GM21526 (cell line): Measurements from ENCODE around the gene MATN3.
A peak's percentile ranks its signal among the peaks of the same experiment; 100 is the strongest.

Experiments
- ATAC-seq: cut with Tn5 transposase; IDR thresholded peaks from one replicate; pipeline ENCODE4 v1.9.1; 2021; ENCODE audit warnings: moderate library complexity; ENCODE audit not compliant: unreplicated experiment, low FRiP score

MATN3 gene

DNA sequence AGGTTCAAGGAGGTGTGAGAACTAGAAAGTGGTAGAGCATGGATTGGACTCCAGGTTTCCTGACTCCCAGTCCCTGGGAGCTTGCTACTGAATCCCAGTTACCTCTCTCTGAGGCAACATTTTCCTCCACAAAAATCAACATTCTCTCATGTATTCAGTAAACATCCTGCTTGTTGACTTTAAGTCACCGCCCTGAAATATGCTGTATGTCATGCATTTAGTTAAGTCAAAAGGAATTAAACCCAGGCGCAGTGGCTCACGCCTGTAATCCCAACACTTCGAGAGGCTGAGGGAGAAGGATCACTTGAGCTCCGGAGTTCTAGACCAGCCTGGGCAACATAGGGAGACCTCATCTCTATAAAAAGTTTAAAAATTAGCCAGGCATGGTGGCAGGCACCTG is 3.8 kb downstream of the MATN3 start:
- no peak for ATAC-seq

DNA sequence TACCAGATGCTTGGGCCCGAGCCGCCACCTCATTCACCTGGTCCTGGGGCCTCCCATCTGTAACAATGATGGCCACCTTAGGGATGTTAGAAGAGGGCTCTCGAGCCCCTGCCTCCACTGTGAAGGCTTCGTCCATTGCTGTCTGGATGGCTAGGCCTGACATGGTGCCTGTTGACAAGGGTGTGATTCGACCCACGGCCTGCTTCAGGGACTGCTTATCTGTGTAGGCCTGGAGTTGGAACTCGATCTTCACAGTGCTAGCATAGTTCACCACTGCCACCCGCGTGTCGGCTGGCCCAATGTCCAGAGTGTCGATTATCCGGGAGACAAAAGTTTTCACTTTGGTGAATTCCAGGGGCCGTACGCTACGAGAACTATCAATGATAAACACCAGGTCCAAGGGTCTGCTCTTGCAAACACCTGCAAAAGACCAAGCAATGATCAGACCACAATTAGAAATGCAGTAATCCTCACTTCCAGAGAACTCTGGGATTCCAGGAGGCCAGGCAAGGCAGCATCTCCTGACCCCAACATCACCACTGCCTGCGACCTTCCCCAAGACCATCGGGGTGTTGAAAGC is 6.5 kb downstream of the MATN3 start:
- ATAC-seq, result no peak

GRCh38 chr2:20005067-20005627 is 7.3 kb downstream of the MATN3 start:
- no peak for ATAC-seq

GRCh38 chr2:20001361-20001863 is 11.1 kb downstream of the MATN3 start:
- ATAC-seq, result no peak

GRCh38 chr2:19993731-19994130 is 18.7 kb downstream of the MATN3 start:
- no peak for ATAC-seq

- ATAC-seq, result no peak
Measured at GRCh38 chr2:19991895-19992294, 20.6 kb downstream of the MATN3 start.

GRCh38 chr2:19990416-19990728 is 22.1 kb downstream of the MATN3 start:
- ATAC-seq, result no peak

DNA sequence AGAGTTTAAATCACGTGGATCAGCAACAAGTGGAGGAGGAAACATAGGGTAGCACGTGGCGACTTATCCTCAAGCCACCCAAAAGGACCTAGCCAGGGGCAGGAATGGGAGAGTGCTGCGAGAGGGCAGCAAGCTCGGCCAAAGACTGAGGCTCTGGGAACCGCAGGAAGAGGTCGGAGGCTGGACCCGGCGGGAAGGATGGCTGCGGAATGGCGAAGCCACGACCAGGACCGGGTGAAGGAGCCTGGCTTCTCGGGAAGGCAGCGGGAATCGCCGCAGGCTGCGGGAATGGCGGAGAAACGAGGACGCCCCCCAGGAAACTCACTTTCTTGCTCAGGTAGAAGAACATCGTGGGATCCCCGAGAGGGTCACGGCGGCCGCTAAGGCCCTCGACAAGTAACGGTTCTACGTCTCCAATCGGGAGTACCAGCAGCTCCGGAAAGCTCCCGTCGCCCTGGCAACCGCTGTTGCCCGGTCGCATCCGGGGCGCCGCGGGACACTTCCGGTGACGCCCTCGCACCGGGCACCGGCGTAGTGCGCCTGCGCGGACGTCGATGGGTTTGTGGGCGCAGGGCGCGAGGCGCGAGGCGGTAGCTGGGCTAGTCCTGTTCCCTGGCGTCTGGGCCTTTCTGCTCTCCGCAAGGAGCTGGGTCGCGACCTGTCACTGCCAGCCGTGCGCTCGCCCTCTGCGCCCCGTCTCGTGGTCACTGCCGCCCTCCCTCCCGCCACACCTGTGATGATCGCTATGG is 22.6 kb downstream of the MATN3 start, which contains the start of gene WDR35:
Gene WDR35 (minus strand): TSS at position 439 of the 749 bp plus-strand sequence. CDS start 90 bp downstream, at position 349.
- peak; percentile 94 for ATAC-seq

DNA sequence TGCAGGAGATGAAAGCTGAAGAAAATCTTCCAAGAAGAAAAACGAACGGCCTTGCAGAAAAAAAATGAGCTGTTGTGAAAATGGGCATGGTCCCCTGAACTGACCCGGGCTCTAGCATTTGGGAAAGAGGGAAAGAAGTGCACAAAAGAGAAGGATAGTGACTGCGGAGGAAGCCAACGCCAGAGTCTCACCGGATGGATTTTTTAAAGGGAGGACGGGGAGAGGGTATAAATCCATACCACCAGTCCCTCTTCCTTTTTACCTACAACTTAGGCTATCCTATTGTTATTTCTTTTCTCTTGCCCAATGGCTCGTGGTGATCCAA is 23.2 kb downstream of the MATN3 start:
- no peak for ATAC-seq

DNA sequence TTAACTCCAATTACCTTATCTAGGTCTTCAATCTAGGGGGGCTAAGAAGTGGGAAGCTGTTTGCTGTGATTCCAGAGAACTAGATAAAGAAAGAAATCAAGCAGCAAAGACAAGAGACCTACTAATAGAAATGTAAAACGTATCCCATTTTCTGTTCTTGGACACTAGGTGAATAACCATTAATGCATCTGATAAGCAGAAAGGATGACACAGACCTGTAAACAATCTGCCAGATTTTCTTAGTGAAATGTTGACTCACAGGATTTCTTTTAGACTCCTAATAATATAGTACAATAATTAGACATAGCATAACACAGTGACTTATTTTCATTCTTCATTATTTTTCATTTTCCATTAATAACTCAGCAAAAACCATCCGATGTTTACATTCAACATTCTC is 23.9 kb downstream of the MATN3 start:
- no peak for ATAC-seq

- ATAC-seq, result peak; percentile 75
Measured at GRCh38 chr2:19987936-19988335, 24.5 kb downstream of the MATN3 start.

DNA sequence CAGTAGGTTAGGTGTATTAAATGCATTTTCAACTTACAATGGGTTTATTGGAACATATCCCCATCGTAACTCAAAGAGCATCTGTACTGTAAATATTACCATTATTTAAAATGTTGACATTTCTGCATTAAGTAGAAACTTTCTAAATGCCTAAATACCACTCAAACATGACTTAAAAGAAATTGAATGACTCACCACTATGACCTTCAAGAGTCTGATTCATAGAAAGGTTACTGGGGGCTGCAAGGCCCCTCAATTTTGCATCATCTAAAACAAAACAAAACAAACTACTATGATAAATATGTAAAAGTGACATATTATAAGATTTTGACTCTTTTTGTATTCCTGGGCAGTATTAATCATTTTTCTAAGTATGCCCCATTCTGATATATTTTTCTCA is 30.2 kb downstream of the MATN3 start:
- ATAC-seq, result no peak

- no peak for ATAC-seq
Measured at GRCh38 chr2:19979932-19980331, 32.5 kb downstream of the MATN3 start.

DNA sequence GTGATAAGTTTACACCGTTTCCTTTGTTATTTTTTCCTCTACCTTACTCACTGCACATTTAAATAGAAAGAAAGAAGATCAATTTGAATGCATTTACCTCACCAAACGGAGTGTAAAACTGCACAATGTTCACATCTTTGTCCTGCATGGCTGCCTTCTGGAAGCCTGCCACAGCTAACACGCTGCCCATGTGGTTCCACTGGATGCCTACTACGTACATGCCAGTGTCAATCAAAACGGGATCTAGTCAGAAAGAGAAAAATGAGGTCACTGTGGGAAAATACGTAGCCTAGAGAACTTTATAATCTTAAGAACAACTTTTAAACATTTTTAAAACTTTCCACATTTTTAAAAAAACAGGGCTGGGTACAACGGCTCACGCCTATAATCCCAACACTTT is 39.0 kb downstream of the MATN3 start:
- no peak for ATAC-seq

- no peak for ATAC-seq
Measured at GRCh38 chr2:19971691-19972090, 40.8 kb downstream of the MATN3 start.

GRCh38 chr2:19963386-19963785 is 49.1 kb downstream of the MATN3 start:
- ATAC-seq, result no peak

DNA sequence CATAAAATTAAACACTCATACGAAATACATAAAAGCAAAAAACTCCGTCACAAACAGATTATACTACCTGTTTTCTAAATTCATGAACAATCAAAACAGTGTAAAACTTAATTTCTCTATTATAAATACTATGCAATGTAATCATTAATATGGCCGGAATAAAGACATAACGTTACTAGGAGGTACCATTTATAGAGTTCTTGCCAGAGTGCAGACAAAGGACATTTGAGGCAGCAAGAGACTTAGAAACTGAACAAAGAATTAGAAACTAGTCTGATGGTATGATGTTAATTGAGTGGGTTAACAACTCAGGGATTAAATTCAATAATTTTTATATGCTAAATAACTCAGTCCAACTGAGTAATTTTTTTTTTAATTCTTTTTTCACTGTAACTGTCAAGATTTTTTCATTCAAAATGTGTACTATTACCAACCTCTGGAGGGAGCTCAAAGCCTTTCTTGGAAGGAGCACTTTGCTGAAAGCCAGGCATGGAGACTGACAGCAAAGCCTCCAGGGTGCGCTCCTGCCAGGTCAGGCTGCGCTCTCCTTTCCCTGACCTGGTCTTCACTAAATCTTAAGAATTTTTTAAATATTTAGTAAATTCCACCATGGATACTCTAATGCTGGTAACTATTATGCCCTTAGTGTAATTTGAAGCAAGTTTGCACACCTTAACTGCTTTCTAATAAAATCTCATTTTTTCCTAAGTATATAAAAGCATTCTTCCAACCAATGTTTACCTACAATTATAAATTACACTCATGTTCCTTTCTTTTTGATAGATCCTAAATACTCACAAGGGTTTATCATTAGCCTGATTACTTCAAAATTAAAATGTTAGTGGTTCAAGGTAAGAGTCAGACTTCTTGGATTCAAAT is 56.7 kb downstream of the MATN3 start:
- peak; percentile 74 for ATAC-seq

GRCh38 chr2:19949071-19949470 is 63.4 kb downstream of the MATN3 start:
- no peak for ATAC-seq

DNA sequence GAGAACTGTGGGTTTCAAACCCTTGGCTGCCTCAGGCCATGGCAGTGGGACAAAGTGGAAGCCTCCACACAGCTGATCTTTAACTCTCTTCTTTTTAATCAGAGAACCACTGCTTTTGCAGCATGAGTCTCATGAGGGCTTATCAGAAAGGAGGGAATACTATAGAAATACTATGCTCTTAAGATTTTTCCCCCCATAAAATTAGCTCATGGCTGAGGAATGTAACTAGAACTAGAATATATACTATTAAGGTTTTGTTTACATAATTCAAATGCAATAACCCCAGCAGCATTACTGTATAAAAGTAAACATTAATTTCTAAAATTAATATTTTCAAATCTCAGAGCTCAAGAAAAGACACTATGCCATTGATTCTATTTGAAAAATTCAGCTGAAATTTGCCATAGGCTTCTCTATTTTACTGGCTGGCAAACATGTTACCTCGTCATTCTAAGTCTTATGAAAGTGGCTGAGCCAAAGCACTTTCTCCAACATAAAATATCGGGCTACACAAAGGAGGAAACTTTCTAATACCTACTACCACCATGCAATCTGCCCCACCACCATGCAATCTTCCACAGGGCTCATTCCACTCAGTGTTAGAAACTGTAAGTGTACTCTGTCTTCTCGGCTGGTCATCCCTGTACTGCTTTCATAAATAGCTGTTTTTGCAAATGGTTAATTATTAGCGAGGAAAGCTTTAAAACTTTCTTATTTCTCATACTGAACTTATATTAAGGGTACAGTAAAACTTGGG is 65.1 kb downstream of the MATN3 start:
- no peak for ATAC-seq

DNA sequence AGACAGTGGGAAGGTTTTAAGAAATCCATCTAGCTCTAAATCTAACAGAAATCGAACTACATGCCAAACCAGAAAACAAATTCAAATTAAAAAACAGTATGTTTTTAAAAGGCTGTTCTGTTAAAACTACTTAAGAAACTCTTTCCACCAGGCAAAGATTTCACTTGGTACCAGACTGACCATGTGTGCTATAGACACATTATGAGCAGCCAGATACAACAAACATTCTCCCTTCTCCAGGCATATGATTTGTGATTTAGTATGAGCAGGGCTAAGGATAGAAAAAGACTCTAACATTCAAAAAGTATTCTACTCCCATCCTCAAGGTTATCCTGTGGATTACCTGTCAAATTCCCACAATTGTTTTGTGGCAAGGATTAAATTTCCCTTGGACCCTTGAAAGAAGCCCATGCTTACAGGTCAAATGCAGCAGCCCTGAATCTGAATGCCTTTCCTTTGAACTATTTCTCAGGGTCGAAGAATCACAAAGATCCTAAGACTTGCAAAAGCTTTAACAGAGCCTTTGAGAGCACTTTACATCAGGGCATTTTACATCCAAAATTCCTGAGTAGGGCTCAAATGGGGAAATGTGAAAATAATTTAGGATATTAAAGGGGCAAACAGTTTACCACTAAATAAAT is 68.1 kb downstream of the MATN3 start:
- ATAC-seq, result no peak
